Ovary (tissue), 3 donors: ENCODE data around the gene FAAP20.

Experiments used
- CTCF ChIP-seq, 3 donors: fragments of 450-650 bp in 2 of 3; fragments of 200-600 bp in 1 of 3; IDR thresholded peaks; one replicate each; pipeline versions ENCODE4 v1.5.1 to v1.8.0; 2016 to 2022; ENCODE audit warnings: antibody characterized with exemption in 3 of 3, mild to moderate bottlenecking in 1 of 3
- EP300 ChIP-seq: sonication (generic); formaldehyde crosslinking; IDR thresholded peaks from one replicate; pipeline ENCODE4 v1.6.1; 2017; ENCODE audit warnings: antibody characterized with exemption
- POLR2A ChIP-seq: fragments of 450-650 bp; IDR thresholded peaks from one replicate; pipeline ENCODE4 v1.6.1; 2017; ENCODE audit warnings: antibody characterized with exemption, mild to moderate bottlenecking, moderate library complexity
- donor health status: DM: no; HTN: no; CAD: no.

- TF ChIP-seq CTCF (IDR thresholded peaks at IDR 0.05) (no peak), POLR2A (no peak), EP300 (no peak)
These were observed 53.5 kb downstream of the FAAP20 start for GRCh38 chr1:2141025-2141424.
